ENCODE data around the gene MAP1B. TPM values are rescaled to one million over a fixed set of nuclear protein-coding genes. Genes with fewer than 3 reads are reported as not detected.

MAP1B gene
- total RNA-seq, 3 donors from 2014 or later: 258 to 2,233 (median 271) TPM

DNA sequence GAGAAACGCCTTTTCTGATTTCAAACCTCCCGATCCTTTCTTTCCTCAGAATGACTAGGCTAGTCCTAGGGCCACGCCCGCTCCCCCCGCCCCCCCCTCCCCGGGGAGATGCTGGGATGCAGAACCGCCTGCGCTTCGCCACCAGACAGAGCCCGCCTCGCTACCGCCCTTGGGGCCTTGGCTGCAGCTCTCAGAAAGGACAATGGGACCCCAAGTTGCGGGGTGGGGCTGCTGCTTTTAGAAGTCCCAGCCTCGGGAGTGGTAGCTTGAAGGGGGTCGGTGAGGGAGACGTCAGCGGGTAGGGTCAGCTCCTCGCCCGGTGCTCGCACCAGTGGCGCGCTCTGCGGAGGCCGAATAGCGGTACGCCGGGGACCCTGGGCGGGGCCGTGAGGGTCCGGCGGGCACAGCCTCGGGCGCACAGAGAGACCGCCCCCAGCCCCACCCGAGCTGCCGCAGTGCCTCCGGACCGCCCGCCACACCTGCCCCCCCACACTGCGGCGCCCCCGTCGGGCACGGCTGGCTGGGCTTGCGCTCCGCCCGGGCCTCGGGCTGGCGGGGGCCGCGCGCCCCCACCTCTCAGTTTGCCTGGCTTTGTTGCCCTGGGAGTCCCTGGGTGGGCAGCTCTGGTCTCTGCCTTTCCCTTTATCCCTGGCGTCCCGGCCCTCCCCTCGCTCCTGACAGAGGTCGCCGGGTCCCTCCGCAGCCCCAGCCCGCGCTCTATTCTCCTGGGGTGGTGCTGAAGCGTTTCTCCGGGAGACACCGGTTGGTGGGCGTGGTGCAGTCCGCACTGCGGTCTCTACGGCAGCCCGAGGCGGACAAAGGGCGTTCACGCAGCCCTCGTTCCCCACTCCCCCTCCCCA, 1.2 kb downstream of the MAP1B start:
- TF ChIP-seq, protein P1, sequence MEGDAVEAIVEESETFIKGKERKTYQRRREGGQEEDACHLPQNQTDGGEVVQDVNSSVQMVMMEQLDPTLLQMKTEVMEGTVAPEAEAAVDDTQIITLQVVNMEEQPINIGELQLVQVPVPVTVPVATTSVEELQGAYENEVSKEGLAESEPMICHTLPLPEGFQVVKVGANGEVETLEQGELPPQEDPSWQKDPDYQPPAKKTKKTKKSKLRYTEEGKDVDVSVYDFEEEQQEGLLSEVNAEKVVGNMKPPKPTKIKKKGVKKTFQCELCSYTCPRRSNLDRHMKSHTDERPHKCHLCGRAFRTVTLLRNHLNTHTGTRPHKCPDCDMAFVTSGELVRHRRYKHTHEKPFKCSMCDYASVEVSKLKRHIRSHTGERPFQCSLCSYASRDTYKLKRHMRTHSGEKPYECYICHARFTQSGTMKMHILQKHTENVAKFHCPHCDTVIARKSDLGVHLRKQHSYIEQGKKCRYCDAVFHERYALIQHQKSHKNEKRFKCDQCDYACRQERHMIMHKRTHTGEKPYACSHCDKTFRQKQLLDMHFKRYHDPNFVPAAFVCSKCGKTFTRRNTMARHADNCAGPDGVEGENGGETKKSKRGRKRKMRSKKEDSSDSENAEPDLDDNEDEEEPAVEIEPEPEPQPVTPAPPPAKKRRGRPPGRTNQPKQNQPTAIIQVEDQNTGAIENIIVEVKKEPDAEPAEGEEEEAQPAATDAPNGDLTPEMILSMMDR (IDR thresholded peaks at IDR 0.05): no peak
- no peak for TF ChIP-seq POLR2A (IDR thresholded peaks at IDR 0.05)
- no peak for TF ChIP-seq POLR2AphosphoS5 (IDR thresholded peaks at IDR 0.05)
- peaks cover 0 to 4% of the 10 kb centered on the region in 2 donors for H3K4me1 ChIP-seq
- peak overlapping the region; percentile 21 to 90 for H3K27ac ChIP-seq
- DNase-seq (ENCODE audit: low spot score in 2 of 2): peak; percentile 40 to 58
- intact Hi-C loops (cut with DNase I; ENCODE audit: low total_unique reads): no loop called here
- no peaks in the 10 kb centered on the region for H3K9me3 ChIP-seq
- H3K27me3 ChIP-seq: peaks cover 0 to 6% of the 10 kb centered on the region in 2 donors
- H3K4me3 ChIP-seq: peak overlapping the region; percentile 72 to 98 (median 75)
- no peaks in the 10 kb centered on the region for H3K36me3 ChIP-seq

DNA sequence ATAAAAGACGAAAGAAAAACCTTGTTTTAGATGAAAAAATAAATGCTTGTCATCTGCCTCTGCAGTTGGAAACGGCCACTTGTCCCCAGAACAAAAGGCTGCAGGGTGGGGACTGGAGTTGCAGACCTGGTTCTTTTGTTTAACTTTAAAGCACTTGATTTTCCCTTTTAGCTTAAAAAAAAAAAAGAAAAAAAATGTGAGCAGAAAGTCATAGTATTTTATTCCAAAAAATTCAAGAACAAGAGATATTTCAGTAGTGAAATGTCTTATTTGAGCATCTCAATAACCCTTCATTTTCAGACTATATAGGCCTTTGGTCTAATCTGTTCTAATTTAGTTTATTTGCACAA, 1.8 kb downstream of the MAP1B start:
- TF ChIP-seq, protein P1 (IDR thresholded peaks at IDR 0.05): no peak
- TF ChIP-seq POLR2AphosphoS5 (IDR thresholded peaks at IDR 0.05) (no peak), POLR2A (IDR thresholded peaks at IDR 0.05) (no peak)
- Histone ChIP-seq H3K36me3 (no peaks in the 10 kb centered on the region), H3K4me3 (peak overlapping the region; percentile 72 to 98 (median 75)), H3K27me3 (peaks cover 0 to 6% of the 10 kb centered on the region in 2 donors), H3K27ac (no peak overlapping the region), H3K4me1 (peaks cover 0 to 4% of the 10 kb centered on the region in 2 donors), H3K9me3 (no peaks in the 10 kb centered on the region)
- no peak for DNase-seq (ENCODE audit: low spot score in 2 of 2)
- intact Hi-C loops (cut with DNase I; ENCODE audit: low total_unique reads): no loop called here

DNA sequence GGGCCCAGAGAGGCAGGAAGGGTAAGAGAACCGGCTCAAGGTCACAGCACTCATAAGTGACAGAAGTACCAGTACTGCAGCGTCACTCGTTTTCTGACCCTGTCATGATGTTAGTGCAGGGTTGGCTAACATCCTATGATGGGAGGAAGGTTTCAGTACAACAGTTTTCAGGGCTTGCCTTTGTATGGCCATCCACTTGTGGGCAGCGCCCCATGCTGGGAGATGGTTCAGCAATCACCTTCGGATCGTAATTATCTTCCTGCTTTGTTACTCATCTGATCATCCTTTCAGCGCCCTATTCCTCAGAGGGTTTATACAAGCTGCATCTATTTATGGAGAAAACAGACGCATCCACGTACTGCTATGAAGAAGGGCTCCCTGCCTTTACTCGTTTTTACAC, 2.4 kb downstream of the MAP1B start:
- no peaks in the 10 kb centered on the region for H3K36me3 ChIP-seq
- H3K9me3 ChIP-seq: no peaks in the 10 kb centered on the region
- TF ChIP-seq, protein P1 (IDR thresholded peaks at IDR 0.05): no peak
- no peak for TF ChIP-seq POLR2A (IDR thresholded peaks at IDR 0.05)
- TF ChIP-seq POLR2AphosphoS5 (IDR thresholded peaks at IDR 0.05): no peak
- peaks cover 0 to 4% of the 10 kb centered on the region in 2 donors for H3K4me1 ChIP-seq
- peaks cover 0 to 6% of the 10 kb centered on the region in 2 donors for H3K27me3 ChIP-seq
- peak overlapping the region in 1 of 2 donors; percentile 65 for H3K27ac ChIP-seq
- no peak for DNase-seq (ENCODE audit: low spot score in 2 of 2)
- H3K4me3 ChIP-seq: peak overlapping the region in 2 of 3 donors; percentile 72 to 98
- intact Hi-C loops (cut with DNase I; ENCODE audit: low total_unique reads): no loop called here

DNA sequence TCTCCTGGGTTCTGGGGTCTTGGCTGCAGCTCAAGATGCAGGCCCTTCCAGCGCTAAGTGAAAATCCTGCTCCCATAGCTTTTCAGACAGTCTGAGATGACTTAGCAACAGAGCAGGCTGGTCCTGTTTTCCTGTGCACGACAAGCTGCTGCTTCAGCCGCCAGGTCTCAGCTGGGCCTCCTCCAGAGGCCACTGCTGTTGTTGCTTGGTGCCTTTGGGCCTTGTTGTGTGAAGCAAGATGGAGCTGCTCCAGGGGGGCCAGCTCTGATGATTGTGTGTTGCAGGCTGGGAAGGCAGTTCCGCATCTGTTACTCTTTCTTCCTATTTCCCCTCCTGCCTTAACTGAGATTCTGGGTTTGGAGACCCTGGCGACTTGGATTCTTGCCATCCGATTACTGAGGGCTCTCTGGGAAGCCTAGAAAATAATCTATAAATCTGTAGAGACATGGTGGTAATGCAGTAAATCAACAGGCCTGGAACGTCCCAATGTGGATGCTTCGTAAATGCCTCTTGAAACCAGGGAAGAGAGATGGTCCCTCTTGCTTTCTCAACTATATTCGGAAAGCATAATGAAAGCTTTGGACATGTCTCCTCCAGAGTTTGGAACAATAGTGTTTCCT, 3.2 kb downstream of the MAP1B start:
- Histone ChIP-seq H3K9me3 (no peaks in the 10 kb centered on the region), H3K36me3 (no peaks in the 10 kb centered on the region), H3K4me1 (peaks cover 0 to 4% of the 10 kb centered on the region in 2 donors), H3K27ac (peak overlapping the region in 1 of 2 donors; percentile 65), H3K27me3 (peaks cover 0 to 6% of the 10 kb centered on the region in 2 donors), H3K4me3 (peak overlapping the region in 2 of 3 donors; percentile 42 to 72)
- intact Hi-C loops (cut with DNase I; ENCODE audit: low total_unique reads): no loop called here
- no peak for DNase-seq (ENCODE audit: low spot score in 2 of 2)
- TF ChIP-seq POLR2AphosphoS5 (IDR thresholded peaks at IDR 0.05) (no peak), POLR2A (IDR thresholded peaks at IDR 0.05) (no peak)
- TF ChIP-seq, protein P1 (IDR thresholded peaks at IDR 0.05): no peak

DNA sequence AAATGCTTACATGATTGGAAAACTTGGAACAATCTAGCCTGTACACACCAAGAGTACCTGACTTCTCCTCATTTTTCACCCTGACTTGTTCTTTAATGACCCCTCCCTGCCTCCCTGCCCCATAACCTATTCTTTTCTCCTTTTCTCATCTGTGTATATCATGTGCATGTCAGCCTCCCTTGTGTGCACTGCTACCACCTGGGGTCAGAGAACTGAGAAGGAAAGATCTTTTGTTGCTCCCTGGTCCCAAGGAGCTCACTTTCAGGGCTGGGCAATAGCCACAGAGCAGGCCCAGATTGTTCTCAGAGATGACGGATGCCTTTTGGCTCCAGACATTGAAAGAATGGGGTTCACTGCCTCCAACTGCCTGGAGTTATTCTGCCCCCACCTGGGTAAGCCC, 5.1 kb downstream of the MAP1B start:
- TF ChIP-seq POLR2AphosphoS5 (IDR thresholded peaks at IDR 0.05) (no peak), POLR2A (IDR thresholded peaks at IDR 0.05) (no peak)
- TF ChIP-seq, protein P1 (IDR thresholded peaks at IDR 0.05): no peak
- no peaks in the 10 kb centered on the region for H3K4me1 ChIP-seq
- intact Hi-C loops (cut with DNase I; ENCODE audit: low total_unique reads): no loop called here

More for the DNA sequence above, 5.1 kb downstream of the MAP1B start:
- no peak for DNase-seq (ENCODE audit: low spot score in 2 of 2)
- no peaks in the 10 kb centered on the region for H3K9me3 ChIP-seq
- no peak overlapping the region for H3K27ac ChIP-seq
- H3K4me3 ChIP-seq: peak overlapping the region in 1 of 3 donors; percentile 7
- no peaks in the 10 kb centered on the region for H3K36me3 ChIP-seq
- peaks cover 0 to 6% of the 10 kb centered on the region in 2 donors for H3K27me3 ChIP-seq
